Loucy (cell line): ENCODE data around the gene SAG.

ENCODE experiments used
- EZH2phosphoT487 ChIP-seq: fragments of 200-600 bp; IDR thresholded peaks from 2 replicates; pipeline ENCODE4 v1.6.1; 2018; ENCODE audit warnings: antibody characterized with exemption, mild to moderate bottlenecking, moderate library complexity, borderline replicate concordance
- TF ChIP-seq, protein P1 (sequence below): fragments of 200-600 bp; sonication (generic); conservative IDR thresholded peaks from 2 replicates; pipeline ENCODE4 v1.5.1; 2014; ENCODE audit warnings: mild to moderate bottlenecking, antibody characterized with exemption, low read length

DNA sequence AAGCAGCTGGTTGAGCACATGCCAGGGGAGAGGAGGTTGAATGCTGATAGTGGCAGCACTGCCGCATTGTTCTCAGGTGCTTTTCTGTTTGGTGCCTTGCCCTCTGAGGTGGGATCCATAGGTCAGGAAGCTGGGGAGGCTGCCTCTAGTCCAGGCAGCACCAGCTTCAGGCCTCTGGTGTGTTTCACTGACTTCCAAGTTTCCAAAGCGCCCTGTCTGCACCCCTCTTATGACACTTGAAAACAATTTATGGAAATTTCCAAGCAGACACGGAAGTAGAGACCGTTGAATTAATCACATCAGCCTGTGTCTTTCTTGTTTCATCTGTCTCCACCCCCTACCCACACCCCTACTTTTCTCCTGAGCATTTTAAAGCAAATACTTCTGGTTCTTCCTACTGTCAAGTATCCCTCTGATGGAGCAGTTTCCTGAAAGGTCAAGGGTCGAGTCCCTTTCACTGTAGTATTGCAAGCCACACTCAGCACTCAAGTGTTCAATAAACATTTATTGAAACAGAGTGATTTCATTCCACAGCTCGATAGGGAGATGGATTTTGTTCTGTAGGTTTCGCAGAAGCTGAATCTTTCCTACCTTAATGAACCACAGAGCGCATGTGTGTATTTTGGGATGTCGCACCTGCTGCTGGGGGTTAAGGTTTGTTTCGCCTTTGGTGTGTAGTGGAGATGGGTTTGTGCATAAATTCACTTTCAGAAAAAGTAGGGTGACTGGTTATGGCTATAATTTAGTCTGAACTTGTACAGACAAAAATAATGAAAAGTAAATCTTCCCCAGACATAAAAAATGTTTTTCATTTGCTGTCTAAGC, 68.1 kb downstream of the SAG start:
- TF ChIP-seq, protein P1, sequence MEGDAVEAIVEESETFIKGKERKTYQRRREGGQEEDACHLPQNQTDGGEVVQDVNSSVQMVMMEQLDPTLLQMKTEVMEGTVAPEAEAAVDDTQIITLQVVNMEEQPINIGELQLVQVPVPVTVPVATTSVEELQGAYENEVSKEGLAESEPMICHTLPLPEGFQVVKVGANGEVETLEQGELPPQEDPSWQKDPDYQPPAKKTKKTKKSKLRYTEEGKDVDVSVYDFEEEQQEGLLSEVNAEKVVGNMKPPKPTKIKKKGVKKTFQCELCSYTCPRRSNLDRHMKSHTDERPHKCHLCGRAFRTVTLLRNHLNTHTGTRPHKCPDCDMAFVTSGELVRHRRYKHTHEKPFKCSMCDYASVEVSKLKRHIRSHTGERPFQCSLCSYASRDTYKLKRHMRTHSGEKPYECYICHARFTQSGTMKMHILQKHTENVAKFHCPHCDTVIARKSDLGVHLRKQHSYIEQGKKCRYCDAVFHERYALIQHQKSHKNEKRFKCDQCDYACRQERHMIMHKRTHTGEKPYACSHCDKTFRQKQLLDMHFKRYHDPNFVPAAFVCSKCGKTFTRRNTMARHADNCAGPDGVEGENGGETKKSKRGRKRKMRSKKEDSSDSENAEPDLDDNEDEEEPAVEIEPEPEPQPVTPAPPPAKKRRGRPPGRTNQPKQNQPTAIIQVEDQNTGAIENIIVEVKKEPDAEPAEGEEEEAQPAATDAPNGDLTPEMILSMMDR: no peak
- no peak for TF ChIP-seq EZH2phosphoT487
